HG02840 (cell line): ENCODE measurements around the gene GJB1.

Experiments
- ATAC-seq: cut with Tn5 transposase; IDR thresholded peaks from one replicate; pipeline ENCODE4 v1.9.1; 2021; ENCODE audit warnings: mild to moderate bottlenecking, moderate library complexity, moderate number of reproducible peaks; ENCODE audit not compliant: unreplicated experiment, low FRiP score

Gene GJB1

GRCh38 chrX:71214604-71215337 is 8.3 kb upstream of the GJB1 start:
- no peak for ATAC-seq

GRCh38 chrX:71215338-71215912 is 7.6 kb upstream of the GJB1 start:
- ATAC-seq = no peak

GRCh38 chrX:71216485-71216884 is 6.5 kb upstream of the GJB1 start:
- no peak for ATAC-seq

GRCh38 chrX:71217298-71217697 is 5.7 kb upstream of the GJB1 start:
- no peak for ATAC-seq

GRCh38 chrX:71221145-71221544 is 1.9 kb upstream of the GJB1 start:
- ATAC-seq = no peak

GRCh38 chrX:71224098-71224708 is 1.2 kb downstream of the GJB1 start:
- ATAC-seq = no peak

- ATAC-seq = no peak
Measured at GRCh38 chrX:71225009-71225408, 2.0 kb downstream of the GJB1 start.

- no peak for ATAC-seq
Measured at GRCh38 chrX:71225676-71226075, 2.7 kb downstream of the GJB1 start.

GRCh38 chrX:71227370-71228062 is 4.5 kb downstream of the GJB1 start:
- no peak for ATAC-seq

GRCh38 chrX:71228063-71228642 is 5.1 kb downstream of the GJB1 start:
- no peak for ATAC-seq

GRCh38 chrX:71235482-71235881 is 12.5 kb downstream of the GJB1 start:
- no peak for ATAC-seq

- no peak for ATAC-seq
Measured at GRCh38 chrX:71236836-71237235, 13.8 kb downstream of the GJB1 start.

GRCh38 chrX:71239781-71240180 is 16.8 kb downstream of the GJB1 start:
- ATAC-seq = no peak

- no peak for ATAC-seq
Measured at GRCh38 chrX:71241301-71241700, 18.3 kb downstream of the GJB1 start.

GRCh38 chrX:71244359-71245128 is 21.5 kb downstream of the GJB1 start:
- no peak for ATAC-seq

- no peak for ATAC-seq
Measured at GRCh38 chrX:71245159-71245558, 22.1 kb downstream of the GJB1 start.

- ATAC-seq = no peak
Measured at GRCh38 chrX:71250841-71251240, 27.8 kb downstream of the GJB1 start.

- ATAC-seq = no peak
Measured at GRCh38 chrX:71251466-71251973, 28.5 kb downstream of the GJB1 start.

GRCh38 chrX:71252221-71252620 is 29.2 kb downstream of the GJB1 start:
- no peak for ATAC-seq
